ENCODE results near the gene CCDC137.
"Not testable (repeated sequence)": the region's sequence is repeated elsewhere in the genome, so short reads cannot be mapped to it uniquely, and the experiment has no call there.

Gene CCDC137, protein sequence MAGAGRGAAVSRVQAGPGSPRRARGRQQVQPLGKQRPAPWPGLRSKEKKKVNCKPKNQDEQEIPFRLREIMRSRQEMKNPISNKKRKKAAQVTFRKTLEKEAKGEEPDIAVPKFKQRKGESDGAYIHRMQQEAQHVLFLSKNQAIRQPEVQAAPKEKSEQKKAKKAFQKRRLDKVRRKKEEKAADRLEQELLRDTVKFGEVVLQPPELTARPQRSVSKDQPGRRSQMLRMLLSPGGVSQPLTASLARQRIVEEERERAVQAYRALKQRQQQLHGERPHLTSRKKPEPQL

DNA sequence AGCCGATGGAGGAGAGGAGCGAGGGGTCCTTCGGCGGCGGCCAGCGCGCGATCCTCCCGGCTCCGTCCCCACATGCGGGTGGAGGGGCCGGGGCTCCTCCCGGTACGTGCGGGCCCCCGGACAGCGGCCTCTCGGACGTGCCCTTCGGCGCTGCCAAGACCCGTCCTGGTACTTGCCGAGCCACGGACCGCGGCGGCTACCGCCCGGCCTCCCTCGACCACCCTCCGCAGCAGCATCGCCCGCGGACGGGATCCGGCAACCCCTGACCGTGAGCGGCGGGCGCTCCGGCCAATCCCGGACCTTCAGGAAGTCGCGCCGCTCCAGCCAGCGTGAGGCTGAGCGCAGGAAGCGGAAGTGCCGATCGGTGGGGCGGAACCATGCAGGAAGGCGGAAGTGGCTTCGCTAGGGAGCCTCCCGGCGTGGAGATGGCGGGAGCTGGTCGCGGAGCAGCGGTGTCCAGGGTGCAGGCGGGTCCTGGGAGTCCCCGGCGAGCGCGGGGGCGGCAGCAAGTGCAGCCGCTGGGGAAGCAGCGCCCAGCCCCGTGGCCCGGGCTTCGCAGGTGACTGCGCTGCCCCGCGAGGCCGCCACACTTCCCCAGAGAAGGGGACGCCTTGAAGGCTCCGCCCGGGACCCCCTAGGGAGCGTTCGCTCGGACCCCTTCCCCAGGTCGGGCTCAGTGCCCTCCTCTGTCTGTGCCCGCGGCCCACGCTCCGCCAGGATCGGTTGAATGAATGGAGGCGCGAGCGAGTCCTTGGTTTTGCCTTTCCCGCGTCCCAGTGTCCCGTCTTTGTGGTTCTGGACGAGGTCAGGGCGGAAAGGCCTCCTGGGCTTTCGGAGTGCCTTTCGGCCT lies at the start of gene CCDC137, which contains the start of gene OXLD1:
Gene CCDC137, plus strand, starts transcription at position 396 of the 850 bp plus-strand sequence. Its CDS starts 30 bp downstream, at position 426.
Gene OXLD1, minus strand, starts transcription at position 264 of the 850 bp plus-strand sequence. Its CDS starts 28 bp downstream, at position 236.
- DNase-seq: peak; percentile 98

DNA sequence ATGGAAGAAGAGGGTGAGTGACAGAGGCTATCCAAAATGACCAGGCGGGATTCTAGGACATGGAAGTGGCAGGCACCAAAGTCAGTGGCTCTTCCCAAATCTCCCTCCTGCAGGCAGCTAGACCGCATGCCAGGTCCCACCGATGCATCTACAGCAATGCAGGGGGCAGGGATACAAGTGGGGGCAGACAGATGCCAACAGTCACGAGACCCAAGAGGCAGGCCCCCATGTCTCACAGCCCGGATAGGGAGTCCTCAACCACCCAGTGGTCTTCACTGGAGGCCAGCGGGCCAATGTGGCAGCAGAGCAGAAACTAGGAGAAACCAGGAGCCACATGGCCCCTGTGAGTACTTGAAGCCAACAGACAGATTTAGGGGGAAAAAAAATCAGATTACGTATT lies 49.7 kb upstream of the CCDC137 start:
- no peak for DNase-seq

DNA sequence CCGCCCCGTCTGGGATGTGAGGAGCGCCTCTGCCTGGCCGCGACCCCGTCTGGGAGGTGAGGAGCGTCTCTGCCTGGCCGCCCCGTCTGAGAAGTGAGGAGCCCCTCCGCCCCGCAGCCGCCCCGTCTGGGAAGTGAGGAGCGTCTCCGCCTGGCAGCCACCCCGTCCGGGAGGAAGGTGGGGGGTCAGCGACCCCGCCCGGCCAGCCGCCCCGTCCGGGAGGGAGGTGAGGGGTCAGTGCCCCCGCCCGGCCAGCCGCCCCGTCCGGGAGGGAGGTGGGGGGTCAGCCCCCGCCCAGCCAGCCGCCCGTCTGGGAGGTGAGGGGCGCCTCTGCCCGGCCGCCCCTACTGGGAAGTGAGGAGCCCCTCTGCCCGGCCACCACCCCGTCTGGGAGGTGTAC lies 48.2 kb upstream of the CCDC137 start:
- DNase-seq: not testable (repeated sequence)

DNA sequence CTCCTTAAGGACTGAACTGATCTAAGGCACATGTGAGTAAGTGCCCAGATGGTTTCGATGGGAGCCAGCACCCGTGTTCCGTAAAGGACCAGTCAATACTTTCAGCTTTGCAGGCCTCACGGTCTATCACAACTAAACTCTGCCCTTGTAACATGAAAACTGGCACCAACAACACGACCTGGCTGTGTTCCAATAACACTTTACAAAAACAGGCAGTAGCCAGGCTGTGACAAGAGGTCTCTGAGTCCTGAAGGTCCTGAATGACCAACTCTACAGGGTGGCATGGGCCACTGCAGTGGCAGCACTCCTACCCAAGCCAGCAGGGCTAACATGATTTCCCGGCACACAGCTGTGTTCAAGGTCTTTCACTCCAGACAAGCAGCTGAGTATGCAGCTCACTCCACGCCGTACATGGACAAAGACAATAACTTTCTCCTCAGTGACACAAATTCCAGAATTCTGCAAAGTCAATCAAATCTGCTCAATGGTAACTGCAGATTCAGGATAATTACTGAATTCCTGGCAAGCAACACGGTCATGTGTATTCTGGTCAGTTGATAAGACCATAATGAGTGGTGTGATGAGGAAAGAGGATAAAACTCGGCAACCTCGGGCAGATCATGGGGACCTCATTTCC lies 44.9 kb upstream of the CCDC137 start:
- DNase-seq: no peak

DNA sequence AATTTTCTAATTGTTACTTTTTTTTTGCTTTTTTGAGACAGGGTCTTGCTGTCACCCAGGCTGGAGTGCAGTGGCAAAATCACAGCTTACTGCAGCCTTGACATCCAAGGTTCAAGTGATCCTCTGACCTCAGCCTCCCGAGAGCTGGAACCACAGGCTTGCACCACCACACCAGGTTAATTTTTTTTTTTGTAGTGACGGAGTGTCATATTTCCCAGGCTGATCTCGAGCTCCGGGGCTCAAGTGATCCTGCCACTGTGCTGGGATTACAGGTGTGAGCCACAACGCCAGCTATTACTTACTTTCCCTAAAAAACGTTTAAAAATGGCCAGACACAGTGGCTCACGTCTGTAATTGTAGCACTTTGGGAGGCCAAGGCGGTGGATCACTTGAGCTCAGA lies 36.3 kb upstream of the CCDC137 start:
- no peak for DNase-seq

DNA sequence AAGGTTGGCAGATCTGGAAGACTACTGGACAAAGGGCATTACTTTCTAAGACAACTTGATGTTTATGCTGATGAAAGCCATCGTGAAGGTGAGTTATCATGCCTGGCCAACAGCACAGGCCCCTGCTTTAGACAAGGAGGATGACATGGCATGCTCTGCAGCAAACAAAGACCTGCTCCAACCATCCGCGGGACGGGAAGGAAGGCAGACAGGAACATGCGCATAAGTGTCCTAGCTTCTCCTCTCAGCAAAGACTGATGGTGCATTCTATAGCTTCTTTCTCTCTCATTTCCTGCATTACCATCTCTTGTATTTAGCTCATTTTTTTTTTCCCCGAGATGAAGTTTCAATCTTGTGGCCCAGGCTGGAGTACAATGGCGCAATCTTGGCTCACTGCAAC lies 35.1 kb upstream of the CCDC137 start:
- DNase-seq: no peak

DNA sequence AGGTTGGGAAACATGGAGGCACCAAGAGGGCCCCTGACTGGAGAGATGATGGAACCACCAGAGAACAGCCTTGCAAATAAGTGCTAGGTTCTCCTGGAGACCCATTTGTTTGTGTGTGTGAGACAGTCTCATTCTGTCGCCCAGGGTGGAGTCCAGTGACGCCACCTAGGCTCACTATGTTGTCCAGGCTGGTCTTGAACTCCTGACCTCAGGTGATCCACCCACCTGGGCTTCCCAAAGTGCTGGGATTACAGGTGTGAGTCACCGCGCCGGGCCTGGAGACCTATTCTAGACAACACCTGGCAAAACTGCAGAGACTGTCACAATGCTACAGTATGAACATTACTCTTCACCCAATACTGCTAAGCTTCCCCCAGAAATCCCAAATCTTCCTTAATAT lies 31.1 kb upstream of the CCDC137 start:
- no peak for DNase-seq

DNA sequence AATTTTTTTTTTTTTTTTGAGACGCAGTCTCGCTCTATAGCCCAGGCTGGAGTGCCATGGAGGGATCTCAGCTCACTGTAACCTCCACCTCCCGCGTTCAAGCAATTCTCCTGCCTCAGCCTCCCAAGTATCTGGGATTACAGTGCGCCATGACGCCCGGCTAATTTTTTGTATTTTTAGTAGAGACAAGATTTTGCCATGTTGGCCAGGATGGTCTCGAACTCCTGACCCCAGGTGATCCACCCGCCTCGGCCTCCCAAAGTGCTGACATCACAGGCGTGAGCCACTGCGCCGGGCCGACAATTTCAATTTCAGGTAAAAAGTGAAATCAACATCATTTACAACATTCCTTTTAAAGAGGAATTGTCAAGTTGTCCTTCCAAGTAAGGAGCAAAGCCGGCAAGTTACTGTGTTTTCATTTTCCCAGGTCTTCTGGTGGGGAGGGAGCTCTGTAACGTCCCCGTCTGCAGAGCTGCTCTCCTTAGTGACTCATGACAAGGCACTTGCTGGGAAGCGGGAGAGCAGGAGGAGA lies 30.5 kb upstream of the CCDC137 start:
- peak; percentile 17 for DNase-seq

DNA sequence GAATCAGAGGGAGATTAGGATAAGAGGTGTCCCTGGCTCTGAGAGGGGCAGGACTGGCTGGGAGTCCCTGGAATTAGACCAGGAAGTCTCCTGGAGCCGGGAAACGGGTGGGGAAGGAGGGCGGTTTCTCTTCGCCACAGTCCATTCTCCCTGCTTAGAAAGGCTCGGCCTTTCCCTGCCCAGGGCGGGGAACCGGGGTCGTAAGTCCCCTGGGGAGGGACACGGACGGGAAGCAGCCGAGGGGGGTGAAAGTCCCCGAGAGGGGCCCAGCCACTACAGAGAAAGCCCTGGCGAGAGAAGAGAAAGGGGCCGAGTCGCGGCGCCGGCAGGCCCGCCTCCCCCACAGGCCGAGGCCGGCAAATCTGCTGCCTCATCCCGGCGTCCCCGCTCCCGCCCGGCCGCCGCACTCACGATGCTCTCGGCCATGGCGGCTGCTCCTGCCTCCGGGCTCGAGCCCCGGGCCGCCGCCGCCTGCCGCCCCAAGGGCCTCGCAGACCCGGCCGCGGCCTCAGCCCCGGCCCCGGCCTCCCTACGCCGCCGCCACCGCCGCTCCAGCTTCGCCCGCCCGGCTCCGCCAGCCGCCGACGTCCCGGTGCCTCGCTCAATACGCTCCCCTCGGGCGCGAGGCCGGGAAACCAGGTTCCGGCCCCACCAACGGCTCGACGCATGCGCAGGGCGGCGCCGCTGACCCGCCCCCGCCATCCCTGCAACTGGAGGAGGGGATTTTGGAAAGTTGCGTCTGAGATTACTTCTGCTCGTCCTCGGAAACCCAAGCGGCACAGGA lies 29.8 kb upstream of the CCDC137 start, which contains the start of the genes NPLOC4 and TSPAN10:
Gene NPLOC4, minus strand, starts transcription at position 608 of the 784 bp plus-strand sequence. Its CDS starts 182 bp downstream, at position 426.
Gene TSPAN10, plus strand, starts transcription at position 692 of the 784 bp plus-strand sequence. CDS start 5,217 bp downstream, outside the sequence.
- DNase-seq: peak; percentile 90

DNA sequence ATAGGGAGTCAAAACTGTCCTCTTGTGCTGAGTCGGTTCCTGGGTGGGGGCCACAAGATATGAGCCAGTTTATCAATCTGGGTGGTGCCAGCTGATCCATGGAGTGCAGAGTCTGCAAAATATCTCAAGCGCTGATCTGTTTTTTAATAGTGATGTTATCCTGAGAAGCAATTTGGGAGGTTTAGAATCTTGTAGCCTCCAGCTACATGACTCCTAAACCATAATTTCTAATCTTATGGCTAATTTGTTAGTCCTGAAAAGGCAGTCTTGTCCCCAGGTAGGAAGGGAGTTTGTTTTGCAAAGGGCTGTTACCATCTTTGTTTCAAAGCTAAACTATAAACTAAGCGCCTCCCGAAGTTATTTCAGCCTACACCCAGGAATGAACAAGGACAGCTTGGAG lies 27.9 kb upstream of the CCDC137 start:
- DNase-seq: no peak

DNA sequence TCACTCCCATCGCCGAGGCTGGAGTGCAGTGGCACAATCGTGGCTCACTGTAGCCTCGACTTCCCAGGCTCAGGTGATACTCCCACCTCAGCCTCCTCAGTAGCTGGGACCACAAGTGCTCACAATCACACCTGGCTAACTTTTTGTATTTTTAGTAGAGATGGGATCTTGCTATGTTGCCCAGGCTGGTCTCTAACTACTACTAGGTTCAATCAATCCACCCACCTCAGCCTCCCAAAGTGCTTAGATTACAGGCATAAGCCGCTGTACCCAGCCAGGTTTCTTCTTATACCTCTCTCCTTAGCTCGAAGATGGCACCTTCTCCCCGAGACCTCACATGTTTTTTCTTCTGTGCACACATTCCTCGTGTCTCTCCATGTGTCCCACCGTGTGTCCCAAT lies 26.5 kb upstream of the CCDC137 start:
- no peak for DNase-seq

DNA sequence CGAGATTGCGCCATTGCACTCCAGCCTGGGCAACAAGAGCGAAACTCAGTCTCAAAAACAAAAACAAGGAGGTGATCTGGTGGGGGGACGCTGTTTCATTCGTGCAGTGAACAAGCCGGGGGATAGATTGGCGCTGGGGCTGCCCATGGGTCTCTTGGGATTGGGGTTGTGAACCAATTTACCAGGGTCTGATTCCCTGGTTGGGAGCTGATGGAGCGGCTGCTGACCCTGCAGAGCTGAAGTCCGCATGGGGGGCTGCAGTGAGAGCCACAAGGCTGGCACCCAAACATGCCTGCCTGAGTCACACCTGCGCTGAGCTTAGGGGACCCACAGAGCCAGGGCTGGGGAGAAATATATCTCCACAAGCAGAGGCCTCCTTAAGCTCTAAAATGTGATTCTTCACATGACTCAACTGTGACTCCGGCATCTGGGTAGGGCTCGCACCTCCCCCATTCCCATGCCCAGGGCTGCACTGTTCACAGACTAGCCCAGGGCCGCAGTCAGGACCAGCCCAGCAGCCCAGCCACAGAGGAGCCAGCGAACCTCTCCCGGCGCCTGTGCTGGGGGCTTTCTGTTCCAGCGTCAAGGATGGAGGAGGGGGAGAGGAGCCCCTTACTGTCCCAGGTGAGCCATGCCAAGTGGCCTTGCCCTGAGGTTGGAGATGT lies 24.6 kb upstream of the CCDC137 start:
- no peak for DNase-seq

DNA sequence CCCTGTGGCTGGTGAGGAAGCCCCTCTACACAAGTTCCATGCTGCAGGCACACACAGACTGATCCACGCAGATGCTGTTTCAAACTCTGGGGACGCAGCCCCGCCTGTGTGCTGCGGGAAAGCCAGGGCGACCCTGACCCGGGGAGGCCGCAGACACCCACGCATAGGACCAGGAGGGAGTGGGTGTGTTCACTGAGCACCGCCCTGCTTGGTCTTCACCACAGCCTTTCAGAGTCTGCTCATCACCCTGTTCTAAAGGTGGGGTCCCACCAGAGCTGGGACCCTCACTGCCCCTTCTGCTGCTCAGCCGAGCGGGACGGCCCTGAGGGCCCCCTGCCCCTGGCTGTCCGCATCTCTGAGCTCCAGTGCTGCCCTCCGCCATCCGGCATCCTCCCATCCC lies 22.0 kb upstream of the CCDC137 start:
- no peak for DNase-seq

DNA sequence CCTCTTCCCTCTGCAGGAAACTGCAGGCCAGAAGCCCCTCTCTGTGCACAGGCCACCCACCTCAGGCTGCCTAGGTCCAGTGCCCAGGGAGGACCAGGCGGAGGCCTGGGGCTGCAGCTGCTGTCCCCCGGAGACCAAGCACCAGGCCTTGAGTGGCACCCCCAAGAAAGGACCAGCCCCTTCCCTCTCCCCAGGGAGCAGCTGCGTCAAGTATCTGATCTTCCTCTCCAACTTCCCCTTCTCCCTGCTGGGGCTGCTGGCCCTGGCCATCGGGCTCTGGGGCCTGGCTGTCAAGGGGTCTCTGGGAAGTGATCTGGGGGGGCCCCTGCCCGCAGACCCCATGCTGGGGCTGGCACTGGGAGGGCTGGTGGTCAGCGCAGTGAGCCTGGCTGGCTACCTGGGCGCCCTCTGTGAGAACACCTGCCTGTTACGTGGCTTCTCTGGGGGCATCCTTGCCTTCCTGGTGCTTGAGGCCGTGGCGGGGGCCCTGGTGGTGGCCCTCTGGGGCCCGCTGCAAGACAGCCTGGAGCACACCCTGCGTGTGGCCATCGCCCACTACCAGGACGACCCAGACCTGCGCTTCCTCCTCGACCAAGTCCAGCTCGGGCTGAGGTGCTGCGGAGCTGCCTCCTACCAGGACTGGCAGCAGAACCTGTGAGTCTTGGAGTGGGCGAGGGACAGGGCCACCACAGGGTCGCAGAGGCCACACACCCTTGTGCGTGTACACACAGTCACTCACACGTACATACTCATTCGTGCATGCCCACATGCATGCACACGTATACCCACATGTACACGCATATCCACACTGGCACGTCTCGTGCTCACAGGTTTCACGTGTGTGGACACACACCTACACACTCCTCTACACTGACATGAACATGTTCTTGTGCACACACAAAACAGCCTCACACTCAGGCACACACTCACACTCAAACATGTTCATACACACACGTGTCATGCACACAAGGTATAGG lies 21.3 kb upstream of the CCDC137 start:
- DNase-seq: no peak

DNA sequence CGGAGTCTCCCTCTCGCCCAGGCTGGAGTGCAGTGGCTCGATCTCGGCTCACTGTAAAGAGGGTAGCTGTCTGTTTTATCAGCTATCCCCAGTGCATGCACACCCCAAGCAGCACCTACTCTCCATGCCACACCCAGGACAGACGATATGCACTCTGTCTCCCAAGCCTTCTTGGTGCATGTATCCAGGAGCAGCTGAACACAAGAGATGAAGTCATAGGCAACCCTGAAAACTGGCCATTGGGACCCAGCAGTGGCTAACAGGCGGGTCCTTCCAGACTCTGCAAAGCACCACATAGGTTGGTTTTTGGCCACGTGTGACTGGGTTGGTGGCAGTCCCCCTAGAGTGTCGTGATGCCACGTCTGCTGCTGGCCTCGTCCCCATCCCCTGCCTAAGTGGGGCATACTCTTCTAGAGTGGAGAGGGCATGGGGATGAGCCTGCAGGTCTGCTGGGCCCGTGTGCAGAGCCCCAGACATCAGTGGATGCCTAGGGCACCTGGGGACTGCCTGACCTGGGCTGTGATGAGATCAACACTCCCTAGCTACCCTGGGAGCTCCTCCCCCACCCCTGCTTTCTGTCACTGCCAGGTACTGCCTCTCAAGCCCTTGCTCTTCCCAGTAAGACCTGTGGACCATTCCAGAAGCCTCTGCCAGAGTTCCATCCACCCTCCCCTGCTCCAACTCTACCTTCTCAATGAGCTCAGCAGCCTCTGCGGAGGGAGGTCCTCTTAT lies 19.5 kb upstream of the CCDC137 start:
- no peak for DNase-seq

DNA sequence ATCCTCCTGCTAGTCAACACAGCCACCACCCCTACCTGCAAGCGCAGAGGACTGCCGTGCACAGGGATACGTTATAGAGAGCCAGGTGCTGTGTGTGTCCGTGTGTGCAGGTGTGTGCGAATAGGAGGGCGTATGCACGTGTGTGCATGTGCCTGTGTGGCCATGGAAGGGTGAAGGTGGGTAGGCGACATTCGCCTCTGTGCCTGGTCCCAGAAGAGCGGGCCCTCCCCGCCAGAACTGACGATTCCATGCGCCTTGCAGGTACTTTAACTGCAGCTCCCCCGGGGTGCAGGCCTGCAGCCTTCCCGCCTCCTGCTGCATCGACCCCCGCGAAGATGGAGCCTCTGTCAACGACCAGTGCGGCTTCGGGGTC lies 18.9 kb upstream of the CCDC137 start:
- no peak for DNase-seq

DNA sequence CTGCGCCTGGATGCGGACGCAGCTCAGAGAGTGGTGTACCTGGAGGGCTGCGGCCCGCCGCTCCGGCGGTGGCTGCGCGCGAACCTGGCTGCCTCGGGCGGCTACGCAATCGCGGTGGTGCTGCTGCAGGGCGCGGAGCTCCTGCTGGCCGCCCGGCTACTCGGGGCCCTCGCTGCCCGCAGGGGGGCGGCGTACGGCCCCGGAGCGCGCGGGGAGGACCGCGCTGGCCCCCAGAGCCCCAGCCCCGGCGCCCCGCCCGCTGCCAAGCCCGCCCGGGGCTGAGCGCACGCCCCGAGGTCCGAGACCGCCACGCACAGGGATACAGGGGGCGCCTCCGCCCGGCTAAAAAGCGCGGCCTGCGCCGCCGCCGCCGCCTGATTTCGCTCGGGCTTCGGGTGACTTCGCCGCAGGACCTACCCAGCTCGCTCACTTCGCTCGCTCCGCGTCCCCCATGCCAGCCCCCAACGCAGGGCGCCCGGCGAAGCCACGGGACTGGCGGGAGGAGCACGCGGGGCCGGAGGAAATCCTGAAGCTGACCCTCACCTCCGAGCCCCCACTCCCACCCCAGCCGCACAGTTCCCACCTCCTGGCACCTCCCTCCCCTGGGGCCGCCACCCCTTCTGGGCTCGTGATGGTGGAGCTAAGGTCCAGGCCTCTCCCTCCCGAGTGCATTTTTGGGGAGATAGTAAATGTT lies 18.4 kb upstream of the CCDC137 start:
- DNase-seq: no peak

DNA sequence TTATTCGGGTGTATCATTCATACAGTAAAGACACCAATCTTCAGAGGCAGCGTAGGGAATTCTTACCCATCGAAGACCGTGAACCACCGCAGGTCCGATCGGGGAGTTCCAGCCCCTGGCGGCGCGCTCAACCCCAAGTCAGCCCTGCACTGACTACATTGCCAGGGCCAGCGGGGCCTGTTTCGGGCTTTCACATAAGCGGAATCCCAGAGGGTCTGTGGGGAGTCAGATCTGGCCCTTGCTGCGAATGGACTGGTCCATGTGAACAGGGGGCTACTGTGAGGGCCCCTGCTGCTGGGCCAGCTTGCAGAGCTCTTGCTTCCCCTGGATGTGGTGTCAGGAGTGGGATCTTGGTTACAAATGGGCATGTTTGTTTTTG lies 17.8 kb upstream of the CCDC137 start:
- DNase-seq: no peak

DNA sequence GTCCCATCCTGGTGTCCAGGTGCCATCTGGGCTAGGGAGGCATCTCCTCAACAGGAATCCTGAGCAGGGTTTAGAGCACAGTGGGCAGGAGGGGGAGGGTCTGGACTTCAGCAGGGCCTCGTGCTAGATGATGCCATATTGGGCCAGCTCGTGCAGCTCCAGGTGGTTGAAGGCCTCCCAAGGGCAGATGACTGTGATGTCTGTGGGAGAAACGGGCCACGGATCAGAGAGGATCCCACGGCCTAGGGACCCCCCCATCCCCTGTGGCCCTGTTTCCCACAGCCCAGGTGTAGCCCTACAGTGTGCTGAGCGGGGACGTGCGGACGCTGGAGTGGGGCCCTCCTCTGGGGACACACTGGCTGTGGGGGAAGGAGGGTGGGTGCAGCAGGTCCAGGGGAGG lies 15.6 kb upstream of the CCDC137 start:
- DNase-seq: no peak
